GM12891 (cell line): Measurements from ENCODE around the gene METTL24.

Experiments used
- POLR2A ChIP-seq: IDR thresholded peaks from 2 replicates; pipeline ENCODE4 v1.6.1; 2011; ENCODE audit warnings: low read depth, low read length, control low read depth
- POLR2AphosphoS5 ChIP-seq: IDR thresholded peaks from 2 replicates; pipeline ENCODE4 v1.6.1; 2011; ENCODE audit warnings: low read depth, low read length, control low read depth
- POU2F2 ChIP-seq: IDR thresholded peaks from 2 replicates; pipeline ENCODE4 v1.6.1; 2011; ENCODE audit warnings: low read depth, mild to moderate bottlenecking, control low read depth, low read length, moderate library complexity
- SPI1 ChIP-seq: IDR thresholded peaks from 2 replicates; pipeline ENCODE4 v1.6.1; 2011; ENCODE audit warnings: low read depth, low read length, control low read depth
- TAF1 ChIP-seq: IDR thresholded peaks from 2 replicates; pipeline ENCODE4 v1.6.1; 2011; ENCODE audit warnings: low read depth, low read length, control low read depth

GRCh38 chr6:110348961-110349690, 9.0 kb downstream of the METTL24 start:
- TF ChIP-seq POLR2A, result no peak
- no peak for TF ChIP-seq POLR2AphosphoS5
- TF ChIP-seq TAF1, result no peak
- no peak for TF ChIP-seq SPI1
- no peak for TF ChIP-seq POU2F2
